DMS53 treated with DMSO at 0.1 percent for 48 hours (cell line): ENCODE results near the gene XPNPEP1.

Source experiments
- DNase-seq: peaks from one replicate; lab custom pipeline; 2025; ENCODE audit not compliant: unreplicated experiment; lab: John Stamatoyannopoulos, UW

Gene XPNPEP1

DNA sequence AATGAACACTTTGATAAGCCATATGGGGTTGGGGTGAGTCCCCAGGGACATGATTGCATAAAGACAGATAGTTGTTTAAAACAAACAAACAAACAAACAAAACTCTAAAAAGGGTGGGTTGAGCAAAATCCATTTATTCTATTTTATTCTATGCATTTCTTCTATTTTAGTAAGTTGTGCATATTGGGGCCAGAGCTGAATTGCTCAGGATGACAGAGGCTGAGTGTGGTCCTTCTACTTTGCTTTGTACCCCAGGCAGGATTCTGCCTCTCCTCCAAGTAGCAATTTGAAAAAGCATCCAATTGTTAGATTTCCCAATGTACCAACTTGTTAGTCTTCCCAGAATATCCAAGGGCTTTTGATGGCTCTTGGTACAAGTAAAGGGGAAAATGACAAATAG is 29.2 kb upstream of the XPNPEP1 start:
- DNase-seq: no peak

GRCh38 chr10:109947111-109947920 is 24.0 kb upstream of the XPNPEP1 start:
- no peak for DNase-seq

- DNase-seq: no peak
Measured at GRCh38 chr10:109946680-109947079, 23.4 kb upstream of the XPNPEP1 start.

GRCh38 chr10:109945473-109946177 is 22.3 kb upstream of the XPNPEP1 start:
- no peak for DNase-seq

- DNase-seq: no peak
Measured at GRCh38 chr10:109944613-109945012, 21.3 kb upstream of the XPNPEP1 start.

DNA sequence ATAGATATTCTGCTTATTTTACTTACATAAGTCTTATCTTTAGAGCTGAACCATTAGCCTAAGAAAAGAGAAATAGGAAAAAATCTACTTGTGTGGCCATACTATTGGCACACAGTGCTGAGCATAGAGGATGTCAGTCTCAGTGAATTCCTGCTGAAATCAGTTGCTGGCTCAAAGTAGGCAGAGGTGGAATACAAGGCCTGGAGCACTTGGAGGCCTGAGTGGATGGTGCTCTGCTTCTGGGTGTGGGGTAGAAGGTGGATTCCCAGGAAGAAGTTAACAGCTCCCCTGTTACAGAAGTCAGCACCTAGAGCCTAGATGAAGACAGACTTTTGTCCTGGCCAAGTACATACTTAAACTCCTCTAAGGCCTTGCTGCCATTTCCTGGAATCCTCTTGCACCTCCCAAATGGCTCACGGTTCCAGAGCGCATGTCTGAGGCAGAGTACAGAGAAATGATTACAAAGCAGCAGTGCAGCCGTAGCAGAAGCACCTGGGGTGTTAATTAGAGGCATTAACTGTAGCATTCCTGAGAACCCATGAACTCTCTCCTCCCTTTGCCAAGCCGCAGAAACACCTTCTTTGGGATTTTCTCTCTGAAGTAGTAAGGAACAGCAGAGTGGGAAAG is 18.0 kb upstream of the XPNPEP1 start:
- DNase-seq: no peak

GRCh38 chr10:109940553-109940952 is 17.2 kb upstream of the XPNPEP1 start:
- DNase-seq: no peak

- DNase-seq: no peak
Measured at GRCh38 chr10:109940117-109940516, 16.8 kb upstream of the XPNPEP1 start.

GRCh38 chr10:109939315-109939961 is 16.1 kb upstream of the XPNPEP1 start:
- no peak for DNase-seq

DNA sequence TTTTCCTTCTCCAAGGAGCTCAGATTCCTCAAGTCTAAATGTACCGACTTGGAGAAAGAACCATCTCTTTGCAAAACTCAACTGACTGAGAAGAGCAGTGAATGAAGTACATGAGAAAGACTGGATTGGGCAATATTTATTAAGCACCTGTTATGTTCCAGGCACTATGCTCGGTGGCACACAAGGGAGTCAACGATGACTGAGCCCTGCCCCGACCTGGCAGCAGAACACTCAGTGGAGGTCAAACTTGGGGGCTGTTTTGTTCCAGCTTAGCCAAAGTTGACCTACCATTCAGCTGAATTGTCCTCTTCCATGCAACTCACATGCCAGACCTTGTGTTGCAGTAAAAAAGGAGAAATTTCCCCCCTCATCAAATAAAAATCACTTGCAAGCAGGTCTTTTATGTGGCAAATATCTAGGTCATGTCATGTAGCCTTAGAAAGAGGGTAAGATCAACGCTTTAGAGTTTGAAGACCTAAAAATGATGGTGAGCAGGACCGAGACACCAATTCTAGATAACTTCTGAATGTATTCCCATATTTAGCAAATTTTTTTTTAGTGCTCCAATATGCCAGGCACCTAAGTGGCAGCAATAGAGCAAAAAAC is 14.3 kb upstream of the XPNPEP1 start:
- DNase-seq: no peak

GRCh38 chr10:109934958-109935793 is 11.9 kb upstream of the XPNPEP1 start:
- DNase-seq: no peak

- DNase-seq: no peak
Measured at GRCh38 chr10:109933984-109934565, 10.8 kb upstream of the XPNPEP1 start.

DNA sequence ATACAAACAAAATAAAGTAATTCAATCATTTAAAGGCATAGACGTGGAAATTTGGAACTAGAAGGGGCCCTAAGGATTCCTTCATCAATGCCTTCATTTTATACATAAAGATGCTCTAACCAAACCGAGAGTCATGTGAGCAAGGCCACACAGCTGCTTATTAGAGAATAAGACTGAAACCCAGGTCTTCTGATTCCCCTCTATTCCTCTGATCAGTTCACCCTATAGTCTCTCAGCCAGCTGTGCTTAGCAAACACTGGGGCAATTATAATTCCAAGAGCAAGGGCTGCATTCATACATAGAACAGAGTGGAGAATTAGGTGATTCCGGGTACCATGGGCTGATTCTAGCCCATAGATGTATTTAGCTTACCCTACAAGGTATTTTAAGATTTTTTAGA is 9.7 kb upstream of the XPNPEP1 start:
- DNase-seq: no peak

- DNase-seq: no peak
Measured at GRCh38 chr10:109932391-109932790, 9.1 kb upstream of the XPNPEP1 start.

- DNase-seq: no peak
Measured at GRCh38 chr10:109931163-109931562, 7.9 kb upstream of the XPNPEP1 start.

DNA sequence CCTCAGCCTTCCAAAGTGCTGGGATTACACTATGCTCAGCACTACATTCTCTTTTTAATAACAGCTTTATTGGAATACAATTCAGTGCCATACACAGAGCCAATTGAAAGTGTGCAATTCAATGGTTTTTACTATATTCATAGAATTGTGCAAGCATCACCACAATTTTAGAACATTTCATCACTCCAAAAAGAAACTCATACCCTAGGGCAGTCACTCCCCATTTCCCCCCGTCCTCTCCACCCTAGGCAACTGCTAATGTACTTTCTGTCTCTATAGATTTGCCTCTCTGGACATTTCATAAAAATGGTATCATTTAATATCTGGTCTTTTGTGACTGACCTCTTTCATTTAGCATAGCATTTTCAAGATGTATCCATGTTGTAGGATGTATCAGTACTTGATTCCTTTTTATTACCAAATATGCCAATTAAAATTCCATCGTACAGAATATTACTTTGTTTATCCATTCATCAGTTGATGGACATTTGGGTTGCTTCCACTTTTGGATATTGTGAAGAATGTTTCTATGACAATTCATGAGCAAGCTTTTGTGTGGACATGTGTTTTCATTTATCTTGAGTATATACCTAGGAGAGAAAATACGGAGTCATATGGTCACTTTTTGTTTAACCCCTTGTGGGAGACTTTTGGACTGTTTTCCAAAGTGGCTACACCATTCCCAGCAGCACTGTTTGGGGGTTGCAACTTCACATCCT is 6.3 kb upstream of the XPNPEP1 start:
- no peak for DNase-seq

GRCh38 chr10:109928475-109928891 is 5.2 kb upstream of the XPNPEP1 start:
- DNase-seq: no peak

DNA sequence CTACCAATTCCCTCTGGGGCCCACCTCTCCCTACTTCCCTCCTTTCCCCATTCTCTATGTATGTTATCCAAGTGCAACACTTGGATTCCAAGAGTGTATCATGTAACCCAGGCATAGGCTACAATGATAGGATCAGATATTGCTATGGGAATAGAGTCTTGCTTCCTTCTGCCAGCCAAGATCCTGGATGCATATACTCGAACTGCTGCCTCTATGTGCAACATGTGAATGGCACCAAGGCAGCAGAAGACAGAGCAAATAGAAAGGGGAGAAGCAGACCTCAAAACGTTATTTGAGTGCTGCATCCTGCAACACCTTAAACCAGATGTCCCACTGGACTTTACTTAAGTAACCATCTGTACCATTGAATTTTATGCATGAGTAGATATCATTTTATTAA is 3.5 kb upstream of the XPNPEP1 start:
- no peak for DNase-seq

DNA sequence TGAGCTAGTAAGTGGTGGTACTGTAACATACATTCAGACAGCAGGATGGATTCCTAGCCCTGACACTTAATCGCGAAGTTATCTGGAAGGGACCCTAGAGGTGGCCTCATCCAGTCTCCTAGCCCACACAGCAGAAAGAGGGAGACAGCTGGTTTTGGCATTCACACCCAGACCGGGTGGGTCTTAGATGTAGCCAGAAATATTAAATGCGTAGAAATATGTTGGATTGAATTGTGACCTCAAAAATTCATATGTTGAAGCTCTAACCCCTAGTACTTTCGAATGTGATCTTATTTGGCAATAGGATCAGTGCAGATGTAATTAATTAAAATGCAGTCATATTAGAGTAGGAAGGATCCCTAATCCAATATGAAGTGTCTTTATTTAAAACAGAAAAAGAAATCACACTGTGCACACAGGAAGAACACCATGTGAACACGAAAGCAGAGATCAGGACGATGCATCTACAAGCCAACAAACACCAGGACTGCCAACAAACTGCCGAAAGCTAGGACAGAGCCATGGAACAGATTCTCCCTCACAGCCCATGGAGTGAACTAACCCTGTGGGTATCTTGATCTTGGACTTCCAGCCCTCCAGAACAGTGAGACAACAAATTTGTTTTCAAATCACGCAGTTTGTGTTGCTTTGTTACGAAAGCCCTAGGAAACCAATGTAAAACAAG is 2.9 kb upstream of the XPNPEP1 start:
- no peak for DNase-seq
